Type B pancreatic cell (in vitro differentiated cells): ENCODE data around the gene PARD3B. TPM values are rescaled to one million over a fixed set of nuclear protein-coding genes. Genes with fewer than 3 reads are reported as not detected.

ENCODE experiments used
- DNase-seq: peaks from one replicate; pipeline ENCODE4 v3.0.0; 2021; ENCODE audit warnings: mixed read lengths; ENCODE audit not compliant: unreplicated experiment; ENCODE audit errors: extremely low spot score
- H3K27ac Mint-ChIP-seq: 2 replicates; pipeline ENCODE4 v1.8.0; 2021; ENCODE audit warnings: mild to moderate bottlenecking, mixed read lengths
- H3K27me3 Mint-ChIP-seq: 2 replicates; pipeline ENCODE4 v1.8.0; 2021; ENCODE audit warnings: mixed read lengths
- H3K36me3 Mint-ChIP-seq: 2 replicates; pipeline ENCODE4 v1.8.0; 2021; ENCODE audit warnings: mixed read lengths
- H3K4me1 Mint-ChIP-seq: one replicate; pipeline ENCODE4 v1.8.0; 2021; ENCODE audit warnings: mixed read lengths; ENCODE audit not compliant: unreplicated experiment
- H3K4me3 Mint-ChIP-seq: 2 replicates; pipeline ENCODE4 v1.8.0; 2021; ENCODE audit warnings: mild to moderate bottlenecking, mixed read lengths
- H3K9me3 Mint-ChIP-seq: 2 replicates; pipeline ENCODE4 v1.8.0; 2021; ENCODE audit warnings: mixed read lengths
- total RNA-seq: library from RNA; stranded (reverse); gene quantifications from 2 replicates; pipeline ENCODE4 v1.2.1, GENCODE V29; 2021; ENCODE audit warnings: low replicate concordance
- TF ChIP-seq, protein P1 (sequence below): fragments of 200-600 bp; sonication (generic); conservative IDR thresholded peaks from 2 replicates; pipeline ENCODE4 v1.5.0; 2021; ENCODE audit warnings: antibody characterized with exemption, mild to moderate bottlenecking

PARD3B gene
- total RNA-seq, 1 donor from 2014 or later, result 15.9 TPM

DNA sequence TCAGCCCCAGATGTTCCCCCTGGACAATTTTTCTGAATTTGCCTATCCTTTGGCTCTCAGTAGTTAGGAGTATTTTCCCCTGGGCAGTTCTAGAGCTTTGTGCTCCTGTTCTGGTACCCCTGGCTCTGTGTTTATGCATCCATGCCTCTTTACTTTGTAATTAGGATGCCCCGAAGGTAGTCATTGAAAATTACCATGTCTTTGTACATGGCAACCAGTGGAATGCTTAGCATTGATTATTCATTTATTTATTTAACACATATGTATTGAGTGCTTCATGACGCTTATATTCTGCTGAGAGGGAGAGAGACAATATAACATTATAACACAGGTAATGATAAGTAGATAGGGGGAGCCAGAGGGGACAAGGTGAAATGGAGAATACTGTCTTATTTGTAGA, 346.5 kb downstream of the PARD3B start:
- Mint-ChIP-seq H3K9me3 (no peaks in the 10 kb centered on the region), H3K36me3 (no peaks in the 10 kb centered on the region), H3K4me3 (no peak overlapping the region), H3K27ac (no peak overlapping the region), H3K4me1 (peaks cover 6% of the 10 kb centered on the region), H3K27me3 (no peaks in the 10 kb centered on the region)
- TF ChIP-seq, protein P1, sequence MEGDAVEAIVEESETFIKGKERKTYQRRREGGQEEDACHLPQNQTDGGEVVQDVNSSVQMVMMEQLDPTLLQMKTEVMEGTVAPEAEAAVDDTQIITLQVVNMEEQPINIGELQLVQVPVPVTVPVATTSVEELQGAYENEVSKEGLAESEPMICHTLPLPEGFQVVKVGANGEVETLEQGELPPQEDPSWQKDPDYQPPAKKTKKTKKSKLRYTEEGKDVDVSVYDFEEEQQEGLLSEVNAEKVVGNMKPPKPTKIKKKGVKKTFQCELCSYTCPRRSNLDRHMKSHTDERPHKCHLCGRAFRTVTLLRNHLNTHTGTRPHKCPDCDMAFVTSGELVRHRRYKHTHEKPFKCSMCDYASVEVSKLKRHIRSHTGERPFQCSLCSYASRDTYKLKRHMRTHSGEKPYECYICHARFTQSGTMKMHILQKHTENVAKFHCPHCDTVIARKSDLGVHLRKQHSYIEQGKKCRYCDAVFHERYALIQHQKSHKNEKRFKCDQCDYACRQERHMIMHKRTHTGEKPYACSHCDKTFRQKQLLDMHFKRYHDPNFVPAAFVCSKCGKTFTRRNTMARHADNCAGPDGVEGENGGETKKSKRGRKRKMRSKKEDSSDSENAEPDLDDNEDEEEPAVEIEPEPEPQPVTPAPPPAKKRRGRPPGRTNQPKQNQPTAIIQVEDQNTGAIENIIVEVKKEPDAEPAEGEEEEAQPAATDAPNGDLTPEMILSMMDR, result no peak
- DNase-seq, result no peak

DNA sequence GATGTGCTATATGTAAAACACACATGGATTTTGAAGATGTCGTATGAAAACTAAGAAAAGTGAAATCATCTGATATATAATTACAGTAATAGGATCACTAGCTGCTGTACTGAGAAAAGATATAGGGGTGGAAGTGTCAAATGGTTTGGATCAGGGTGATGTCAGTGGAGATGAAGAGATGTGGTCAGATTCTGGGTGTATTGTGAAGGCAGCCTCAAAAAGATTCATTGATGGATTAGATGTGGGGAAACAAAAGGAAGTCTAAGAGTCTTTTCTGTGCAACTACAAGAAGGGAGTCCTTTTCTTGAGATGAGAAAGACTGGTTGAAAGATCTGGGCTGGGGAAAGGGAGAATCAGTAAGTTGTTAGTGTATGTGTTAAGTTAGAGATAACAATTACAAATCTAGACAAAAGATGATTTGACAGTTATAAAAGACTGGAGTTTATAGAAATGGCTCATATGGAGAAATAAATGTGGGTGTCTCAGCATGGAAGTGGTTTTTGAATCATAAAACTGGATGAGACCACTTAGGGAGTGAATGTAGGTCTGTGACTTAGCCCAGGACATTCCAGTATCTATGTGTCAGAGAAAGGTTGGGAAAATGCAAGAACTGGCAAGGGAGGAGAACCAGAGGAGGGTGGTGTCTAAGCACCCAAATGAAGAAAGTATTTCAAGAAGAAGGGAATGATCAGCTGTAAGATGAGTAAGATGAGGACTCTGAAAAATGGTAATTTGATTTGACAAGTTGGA, 347.4 kb downstream of the PARD3B start:
- no peak overlapping the region for H3K4me3 Mint-ChIP-seq
- H3K27ac Mint-ChIP-seq, result no peak overlapping the region
- H3K9me3 Mint-ChIP-seq, result no peaks in the 10 kb centered on the region
- no peaks in the 10 kb centered on the region for H3K36me3 Mint-ChIP-seq
- TF ChIP-seq, protein P1, result no peak
- H3K4me1 Mint-ChIP-seq, result peaks cover 6% of the 10 kb centered on the region
- no peaks in the 10 kb centered on the region for H3K27me3 Mint-ChIP-seq
- DNase-seq, result no peak

DNA sequence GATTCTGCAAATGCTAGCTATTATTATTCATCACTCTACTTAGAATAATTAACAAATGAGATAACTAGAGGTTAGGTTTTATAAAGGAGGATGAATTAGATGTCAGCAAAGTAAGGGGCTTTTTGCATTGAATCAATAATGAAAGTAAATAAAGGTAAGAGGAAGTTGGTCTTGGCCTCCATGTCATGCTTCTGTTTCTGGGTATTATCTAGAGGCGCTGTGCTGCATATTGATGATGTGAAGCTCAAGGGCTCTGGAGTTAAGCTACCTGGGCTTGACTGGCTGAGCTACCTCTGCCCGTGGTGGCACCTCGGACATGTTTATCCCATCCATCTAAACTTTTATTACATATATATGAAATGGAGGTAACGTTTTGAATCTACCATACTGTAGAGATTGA, 350.9 kb downstream of the PARD3B start:
- Mint-ChIP-seq H3K4me3 (no peak overlapping the region), H3K27me3 (no peaks in the 10 kb centered on the region), H3K4me1 (peaks cover 6% of the 10 kb centered on the region), H3K27ac (no peak overlapping the region), H3K9me3 (peaks cover 15% of the 10 kb centered on the region), H3K36me3 (peaks cover 3% of the 10 kb centered on the region)
- DNase-seq, result no peak
- TF ChIP-seq, protein P1, result no peak

DNA sequence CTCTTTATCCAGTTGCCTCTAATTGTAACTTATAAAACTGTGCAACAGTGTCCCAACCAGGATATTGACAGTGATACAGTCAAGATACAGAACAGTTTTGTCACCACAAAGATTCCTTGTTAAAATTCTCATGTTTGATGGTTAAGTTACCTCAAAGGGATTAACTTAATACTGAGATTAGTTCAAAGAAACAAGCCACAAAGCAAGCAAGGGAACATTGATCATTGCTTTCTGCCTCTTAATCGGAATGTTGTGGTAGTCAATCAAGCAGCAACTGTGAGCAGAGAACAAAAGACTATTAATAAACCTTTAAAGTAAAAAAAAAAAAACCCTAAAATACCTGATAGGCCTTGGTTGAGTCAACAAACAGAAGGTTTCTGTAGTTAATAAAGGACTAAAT, 352.3 kb downstream of the PARD3B start:
- TF ChIP-seq, protein P1, result no peak
- no peak for DNase-seq
- peaks cover 6% of the 10 kb centered on the region for H3K4me1 Mint-ChIP-seq
- peaks cover 3% of the 10 kb centered on the region for H3K36me3 Mint-ChIP-seq
- peaks cover 15% of the 10 kb centered on the region for H3K9me3 Mint-ChIP-seq
- no peaks in the 10 kb centered on the region for H3K27me3 Mint-ChIP-seq
- H3K27ac Mint-ChIP-seq, result no peak overlapping the region
- no peak overlapping the region for H3K4me3 Mint-ChIP-seq

DNA sequence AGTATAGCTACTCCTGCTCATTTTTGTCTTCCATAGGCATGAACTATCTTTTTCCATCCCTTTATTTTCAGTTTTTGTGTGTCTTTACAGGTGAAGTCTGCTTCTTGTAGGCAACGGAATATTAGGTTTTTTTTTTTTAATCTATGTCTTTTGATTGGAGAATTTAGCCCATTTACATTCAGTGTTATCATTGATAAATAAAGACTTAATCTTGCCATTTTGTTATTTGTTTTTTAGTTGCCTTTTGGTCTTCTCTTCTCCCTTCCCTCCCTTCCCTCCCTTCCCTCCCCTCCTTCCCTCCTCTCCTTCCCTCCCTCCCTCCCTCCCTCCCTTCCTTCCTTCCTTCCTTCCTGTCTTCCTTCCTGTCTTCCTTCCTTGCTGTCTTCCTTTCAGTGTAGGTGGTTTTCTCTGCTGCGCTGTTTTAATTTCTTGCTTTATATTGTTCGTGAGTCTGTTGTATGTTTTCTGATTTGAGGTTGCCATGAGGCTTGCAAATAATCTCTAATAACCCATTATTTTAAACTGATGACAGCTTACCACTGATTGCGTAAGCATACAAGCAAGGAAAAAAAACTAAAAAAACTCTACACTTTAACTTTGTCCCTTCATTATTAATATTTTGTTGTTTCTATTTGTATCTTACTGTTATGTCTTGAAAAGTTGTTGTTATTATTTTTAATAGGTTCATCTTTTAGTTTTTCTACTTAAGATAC, 353.8 kb downstream of the PARD3B start:
- peaks cover 15% of the 10 kb centered on the region for H3K9me3 Mint-ChIP-seq
- peaks cover 3% of the 10 kb centered on the region for H3K36me3 Mint-ChIP-seq
- DNase-seq, result no peak
- peaks cover 12% of the 10 kb centered on the region for H3K4me1 Mint-ChIP-seq
- TF ChIP-seq, protein P1, result no peak
- no peak overlapping the region for H3K4me3 Mint-ChIP-seq
- no peak overlapping the region for H3K27ac Mint-ChIP-seq
- H3K27me3 Mint-ChIP-seq, result no peaks in the 10 kb centered on the region
